Measurements from ENCODE around the gene PAAF1.

The PAAF1 gene

DNA sequence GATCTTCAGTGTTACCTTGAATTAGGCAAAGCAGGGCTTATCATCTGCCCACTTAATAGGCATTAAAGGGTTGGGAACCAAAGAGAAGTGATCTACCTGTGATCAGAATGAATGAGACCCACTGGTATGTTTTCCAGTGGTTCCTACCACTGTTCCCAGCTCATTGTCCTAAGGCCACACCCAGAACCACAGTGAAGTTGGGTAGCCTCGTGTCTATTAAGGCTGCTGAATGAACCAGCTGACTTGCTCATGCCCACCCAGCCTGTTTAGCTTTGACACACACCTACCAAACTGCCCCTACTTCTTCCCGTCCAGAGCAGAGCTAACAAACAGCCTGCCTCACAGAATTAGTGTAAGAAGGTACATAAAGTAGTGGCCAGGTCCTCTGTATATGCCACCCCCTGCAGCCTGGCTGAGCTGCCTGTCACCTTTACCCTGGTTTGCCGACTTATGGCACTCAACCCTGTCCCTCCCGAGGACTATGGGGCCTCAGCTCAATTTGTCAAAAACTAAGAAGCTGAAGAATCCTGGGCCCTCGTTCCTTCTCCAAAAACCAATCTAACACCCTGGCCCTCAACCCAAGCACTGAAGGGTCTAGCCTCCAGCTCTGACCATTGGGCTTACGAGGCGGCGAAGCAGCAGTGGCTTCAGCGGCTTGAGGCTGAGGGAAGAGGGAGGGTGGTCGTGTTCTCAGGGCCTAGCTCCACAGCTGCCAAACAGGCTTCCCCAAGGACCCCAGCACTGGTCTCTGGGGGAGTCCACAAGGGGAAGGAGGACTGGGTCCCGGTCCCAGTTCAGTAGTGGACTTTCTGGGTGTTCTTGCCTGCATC is 96.0 kb downstream of the PAAF1 start:
- WGBS, result 91% methylated on average over 11 of the region's 11 CpGs

GRCh38 chr11:73974604-73975478 is 98.0 kb downstream of the PAAF1 start:
- Histone ChIP-seq H3K14ac (ENCODE audit: low read length in 2 of 2) (no peak overlapping the region), H3K18ac (ENCODE audit: low read depth in 1 of 2, low read length in 2 of 2) (no peak overlapping the region), H2BK15ac (ENCODE audit: low read depth, poor library complexity, severe bottlenecking) (no peak overlapping the region), H3K4me3 (ENCODE audit: insufficient read depth in 1 of 2, low read depth in 1 of 2, low read length in 2 of 2) (no peak overlapping the region), H3K23ac (ENCODE audit: low read length in 2 of 2) (no peak overlapping the region), H3K4me2 (ENCODE audit: low read length, poor library complexity, severe bottlenecking) (no peak overlapping the region), H3K4me1 (ENCODE audit: control insufficient read depth, insufficient read depth, low read depth, low read length) (peaks cover 9% of the 10 kb centered on the region), H2AFZ (ENCODE audit: low read depth, low read length) (no peak overlapping the region), H3K9ac (ENCODE audit: low read length) (no peak overlapping the region), H3K36me3 (ENCODE audit: control insufficient read depth in 1 of 2, insufficient read depth in 2 of 2, low read depth in 1 of 2, low read length in 2 of 2) (peaks cover 0 to 58% of the 10 kb centered on the region in 2 experiments), H3K27ac (ENCODE audit: low read length, poor library complexity, severe bottlenecking) (no peak overlapping the region), H2BK120ac (ENCODE audit: low read depth, low read length) (no peak overlapping the region), H2AK5ac (ENCODE audit: low read length, severe bottlenecking) (no peak overlapping the region), H3K4ac (ENCODE audit: low read depth in 1 of 2, low read length in 2 of 2) (no peak overlapping the region), H3K79me1 (replicated peaks; ENCODE audit: low read length, poor library complexity, severe bottlenecking) (peaks cover 4% of the 10 kb centered on the region), H4K91ac (ENCODE audit: low read length) (no peak overlapping the region), H3K27me3 (ENCODE audit: control insufficient read depth in 1 of 2, insufficient read depth in 1 of 2, low read length in 2 of 2) (no peaks in the 10 kb centered on the region), H3K9me3 (ENCODE audit: control insufficient read depth, low read length) (no peaks in the 10 kb centered on the region), H2BK5ac (ENCODE audit: low read depth, low read length, poor library complexity, severe bottlenecking) (no peak overlapping the region), H2BK12ac (ENCODE audit: low read length in 2 of 2) (no peak overlapping the region), H4K8ac (ENCODE audit: low read length) (no peak overlapping the region)
- no peak for DNase-seq
- 95% methylated on average over 13 of the region's 13 CpGs for WGBS

More for the DNA sequence above, 96.0 kb downstream of the PAAF1 start:
- H2BK120ac ChIP-seq (ENCODE audit: low read depth, low read length), result no peak overlapping the region
- no peak overlapping the region for H4K91ac ChIP-seq (ENCODE audit: low read length)
- H4K8ac ChIP-seq (ENCODE audit: low read length), result no peak overlapping the region
- no peak overlapping the region for H2AK5ac ChIP-seq (ENCODE audit: low read length, severe bottlenecking)
- H3K36me3 ChIP-seq (ENCODE audit: control insufficient read depth in 1 of 2, insufficient read depth in 2 of 2, low read depth in 1 of 2, low read length in 2 of 2), result peaks cover 0 to 56% of the 10 kb centered on the region in 2 experiments
- no peaks in the 10 kb centered on the region for H3K79me1 ChIP-seq (replicated peaks; ENCODE audit: low read length, poor library complexity, severe bottlenecking)
- H3K14ac ChIP-seq (ENCODE audit: low read length in 2 of 2), result no peak overlapping the region
- H2AFZ ChIP-seq (ENCODE audit: low read depth, low read length), result no peak overlapping the region
- peaks cover 0 to 3% of the 10 kb centered on the region in 2 experiments for H3K27me3 ChIP-seq (ENCODE audit: control insufficient read depth in 1 of 2, insufficient read depth in 1 of 2, low read length in 2 of 2)
- H3K9ac ChIP-seq (ENCODE audit: low read length), result no peak overlapping the region
- H3K4ac ChIP-seq (ENCODE audit: low read depth in 1 of 2, low read length in 2 of 2), result no peak overlapping the region
- H3K4me3 ChIP-seq (ENCODE audit: insufficient read depth in 1 of 2, low read depth in 1 of 2, low read length in 2 of 2), result no peak overlapping the region
- no peak overlapping the region for H2BK15ac ChIP-seq (ENCODE audit: low read depth, poor library complexity, severe bottlenecking)
- no peak overlapping the region for H3K27ac ChIP-seq (ENCODE audit: low read length, poor library complexity, severe bottlenecking)
- peaks cover 10% of the 10 kb centered on the region for H3K4me1 ChIP-seq (ENCODE audit: control insufficient read depth, insufficient read depth, low read depth, low read length)
- H2BK5ac ChIP-seq (ENCODE audit: low read depth, low read length, poor library complexity, severe bottlenecking), result no peak overlapping the region
- no peak overlapping the region for H3K4me2 ChIP-seq (ENCODE audit: low read length, poor library complexity, severe bottlenecking)
- no peak overlapping the region for H3K23ac ChIP-seq (ENCODE audit: low read length in 2 of 2)
- no peak overlapping the region for H2BK12ac ChIP-seq (ENCODE audit: low read length in 2 of 2)
- no peak overlapping the region for H3K18ac ChIP-seq (ENCODE audit: low read depth in 1 of 2, low read length in 2 of 2)
- no peaks in the 10 kb centered on the region for H3K9me3 ChIP-seq (ENCODE audit: control insufficient read depth, low read length)
- no peak for DNase-seq

GRCh38 chr11:73975479-73975757 is 98.6 kb downstream of the PAAF1 start:
- Histone ChIP-seq H2AFZ (ENCODE audit: low read depth, low read length) (no peak overlapping the region), H2AK5ac (ENCODE audit: low read length, severe bottlenecking) (no peak overlapping the region), H3K4ac (ENCODE audit: low read depth in 1 of 2, low read length in 2 of 2) (no peak overlapping the region), H3K4me1 (ENCODE audit: control insufficient read depth, insufficient read depth, low read depth, low read length) (peaks cover 15% of the 10 kb centered on the region), H3K23ac (ENCODE audit: low read length in 2 of 2) (no peak overlapping the region), H2BK15ac (ENCODE audit: low read depth, poor library complexity, severe bottlenecking) (no peak overlapping the region), H2BK120ac (ENCODE audit: low read depth, low read length) (no peak overlapping the region), H3K9me3 (ENCODE audit: control insufficient read depth, low read length) (no peaks in the 10 kb centered on the region), H4K91ac (ENCODE audit: low read length) (no peak overlapping the region), H4K8ac (ENCODE audit: low read length) (no peak overlapping the region), H3K79me1 (replicated peaks; ENCODE audit: low read length, poor library complexity, severe bottlenecking) (peaks cover 4% of the 10 kb centered on the region), H2BK12ac (ENCODE audit: low read length in 2 of 2) (no peak overlapping the region), H3K4me2 (ENCODE audit: low read length, poor library complexity, severe bottlenecking) (no peak overlapping the region), H3K9ac (ENCODE audit: low read length) (no peak overlapping the region), H3K18ac (ENCODE audit: low read depth in 1 of 2, low read length in 2 of 2) (no peak overlapping the region), H3K36me3 (ENCODE audit: control insufficient read depth in 1 of 2, insufficient read depth in 2 of 2, low read depth in 1 of 2, low read length in 2 of 2) (peaks cover 0 to 58% of the 10 kb centered on the region in 2 experiments), H3K27ac (ENCODE audit: low read length, poor library complexity, severe bottlenecking) (no peak overlapping the region), H2BK5ac (ENCODE audit: low read depth, low read length, poor library complexity, severe bottlenecking) (no peak overlapping the region), H3K14ac (ENCODE audit: low read length in 2 of 2) (no peak overlapping the region), H3K4me3 (ENCODE audit: insufficient read depth in 1 of 2, low read depth in 1 of 2, low read length in 2 of 2) (no peak overlapping the region), H3K27me3 (ENCODE audit: control insufficient read depth in 1 of 2, insufficient read depth in 1 of 2, low read length in 2 of 2) (no peaks in the 10 kb centered on the region)
- DNase-seq, result no peak
- WGBS, result 98% methylated on average over 6 of the region's 6 CpGs

DNA sequence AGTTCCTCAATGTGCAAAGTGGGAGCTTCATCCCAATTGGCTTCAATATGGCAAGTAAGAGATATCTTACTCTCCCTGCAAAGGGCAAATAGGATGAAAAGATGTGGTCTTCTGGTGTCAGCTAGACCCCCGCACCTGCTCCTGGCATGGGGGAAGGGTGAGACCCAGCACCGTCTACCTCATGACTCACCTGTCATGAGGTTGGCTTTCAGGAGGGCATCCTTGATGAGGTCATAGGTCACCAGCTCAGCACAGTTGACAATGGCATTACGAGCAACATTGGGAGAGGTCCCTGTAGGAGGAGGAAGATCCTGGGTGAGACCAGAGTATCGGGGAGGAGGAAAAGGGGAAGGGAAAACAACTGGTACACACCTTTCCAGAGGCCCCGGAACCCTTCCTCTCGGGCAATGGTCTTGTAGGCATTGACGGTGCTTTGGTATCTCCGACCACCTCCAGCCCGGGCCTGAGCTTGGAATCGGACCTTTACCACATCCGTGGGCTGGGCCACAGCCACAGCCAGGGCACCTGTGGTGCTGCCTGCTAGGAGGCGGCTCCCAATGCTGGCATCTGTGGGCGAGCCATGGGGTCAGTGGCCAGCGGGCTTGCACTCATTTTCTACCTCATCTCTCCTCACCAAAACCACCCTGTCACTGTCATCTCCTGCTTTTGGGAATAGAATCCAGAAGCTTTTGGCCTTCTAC is 99.8 kb downstream of the PAAF1 start:
- no peak overlapping the region for H2BK15ac ChIP-seq (ENCODE audit: low read depth, poor library complexity, severe bottlenecking)
- H2BK5ac ChIP-seq (ENCODE audit: low read depth, low read length, poor library complexity, severe bottlenecking), result no peak overlapping the region
- peaks cover 8% of the 10 kb centered on the region for H3K79me1 ChIP-seq (replicated peaks; ENCODE audit: low read length, poor library complexity, severe bottlenecking)
- no peak overlapping the region for H4K91ac ChIP-seq (ENCODE audit: low read length)
- H3K4me2 ChIP-seq (ENCODE audit: low read length, poor library complexity, severe bottlenecking), result no peak overlapping the region
- H3K4me1 ChIP-seq (ENCODE audit: control insufficient read depth, insufficient read depth, low read depth, low read length), result peaks cover 24% of the 10 kb centered on the region
- H3K9ac ChIP-seq (ENCODE audit: low read length), result no peak overlapping the region
- no peaks in the 10 kb centered on the region for H3K27me3 ChIP-seq (ENCODE audit: control insufficient read depth in 1 of 2, insufficient read depth in 1 of 2, low read length in 2 of 2)
- H2BK12ac ChIP-seq (ENCODE audit: low read length in 2 of 2), result no peak overlapping the region
- no peak overlapping the region for H3K4ac ChIP-seq (ENCODE audit: low read depth in 1 of 2, low read length in 2 of 2)
- no peak overlapping the region for H2BK120ac ChIP-seq (ENCODE audit: low read depth, low read length)
- H3K9me3 ChIP-seq (ENCODE audit: control insufficient read depth, low read length), result no peaks in the 10 kb centered on the region
- H3K18ac ChIP-seq (ENCODE audit: low read depth in 1 of 2, low read length in 2 of 2), result no peak overlapping the region
- no peak overlapping the region for H4K8ac ChIP-seq (ENCODE audit: low read length)
- H2AFZ ChIP-seq (ENCODE audit: low read depth, low read length), result no peak overlapping the region
- DNase-seq, result no peak
- no peak overlapping the region for H2AK5ac ChIP-seq (ENCODE audit: low read length, severe bottlenecking)
- no peak overlapping the region for H3K23ac ChIP-seq (ENCODE audit: low read length in 2 of 2)
- H3K4me3 ChIP-seq (ENCODE audit: insufficient read depth in 1 of 2, low read depth in 1 of 2, low read length in 2 of 2), result no peak overlapping the region
- H3K27ac ChIP-seq (ENCODE audit: low read length, poor library complexity, severe bottlenecking), result no peak overlapping the region
- 93% methylated on average over 14 of the region's 14 CpGs for WGBS
- peaks cover 0 to 58% of the 10 kb centered on the region in 2 experiments for H3K36me3 ChIP-seq (ENCODE audit: control insufficient read depth in 1 of 2, insufficient read depth in 2 of 2, low read depth in 1 of 2, low read length in 2 of 2)
- no peak overlapping the region for H3K14ac ChIP-seq (ENCODE audit: low read length in 2 of 2)
